Body of pancreas (tissue), 4 donors: ENCODE results near the gene PI4K2A. TPM values are rescaled to one million over a fixed set of nuclear protein-coding genes. Genes with fewer than 3 reads are reported as not detected.

ENCODE experiments used
- ATAC-seq: fragments of 150-250 bp; one replicate; pipeline ENCODE4 v1.9.1; 2016
- DNase-seq, 4 donors: peaks; one replicate each; pipeline ENCODE4 v3.0.0-alpha.2; 2019
- H3K27ac ChIP-seq, 4 donors: fragments of 200-600 bp; sonication (generic); 1 replicate in 3 of 4; 2 replicates in 1 of 4; pipeline versions ENCODE4 v1.5.1 to v1.6.1; 2016 to 2019; ENCODE audit warnings: mild to moderate bottlenecking in 1 of 4, mixed read lengths in 1 of 4, moderate library complexity in 1 of 4
- H3K27me3 ChIP-seq, 2 donors: fragments of 200-600 bp; sonication (generic); one replicate each; pipeline ENCODE4 v1.6.0; 2016; ENCODE audit warnings: mild to moderate bottlenecking in 1 of 2
- H3K36me3 ChIP-seq, 2 donors: fragments of 200-600 bp; sonication (generic); replicated peaks in 1 of 2; 2 replicates each; pipeline ENCODE4 v1.5.1; 2016; ENCODE audit warnings: low read depth in 2 of 2; ENCODE audit not compliant: insufficient read depth in 1 of 2
- H3K4me1 ChIP-seq: fragments of 200-600 bp; sonication (generic); one replicate; pipeline ENCODE4 v1.6.0; 2016
- H3K4me3 ChIP-seq, 2 donors: fragments of 200-600 bp; sonication (generic); 1 replicate in 1 of 2; 2 replicates in 1 of 2; pipeline ENCODE4 v1.5.1; 2016 to 2019
- H3K9me3 ChIP-seq, 3 donors: fragments of 200-600 bp; sonication (generic); 1 replicate in 2 of 3; 2 replicates in 1 of 3; pipeline ENCODE4 v1.5.1; 2016
- CTCF ChIP-seq, 7 experiments: fragments of 450-650 bp in 4 of 7; fragments of 200-600 bp in 3 of 7; sonication (generic) in 3 of 7; IDR thresholded peaks; one replicate each; pipeline ENCODE4 v1.5.1; 2016 to 2019; ENCODE audit warnings: antibody characterized with exemption in 7 of 7
- POLR2A ChIP-seq, 3 donors: fragments of 450-650 bp; IDR thresholded peaks; one replicate each; pipeline ENCODE4 v1.6.1; 2016; ENCODE audit warnings: antibody characterized with exemption in 3 of 3, mild to moderate bottlenecking in 2 of 3
- WGBS, 2 donors: methylation state at CpG; one replicate each; pipeline ENCODE4 v1.1.5; 2017; 5-methylcytosine and 5-hydroxymethylcytosine counted together
- intact Hi-C: fragments of 100-400 bp; cut with DNase I; formaldehyde crosslinking; loops from one replicate; pipeline ENCODE4 v1.15.1; 2023
- total RNA-seq, 2 donors: library from RNA; depleted of rRNA; stranded (reverse); fragments of >200 nt; gene quantifications; one replicate each; pipeline ENCODE4 v1.1.0, GENCODE V29; 2016

Gene PI4K2A
- total RNA-seq, 2 donors from 2014 or later, result 3.6 to 5.7 TPM

- H3K9me3 ChIP-seq, result no peaks in the 10 kb centered on the region
- WGBS, 2 donors, result 47 to 51% methylated on average over 5 of the region's 5 CpGs
- H3K36me3 ChIP-seq, result no peaks in the 10 kb centered on the region
- no peak overlapping the region for H3K27ac ChIP-seq
- no peak for ATAC-seq
- no peak for DNase-seq
- H3K27me3 ChIP-seq, result no peaks in the 10 kb centered on the region
- H3K4me3 ChIP-seq, result no peak overlapping the region
- intact Hi-C loops, result loop anchor here (10.0 kb wide), 1 partner anchor 150 kb away; the partner anchor contains the start of gene ANKRD2
- H3K4me1 ChIP-seq, result peaks cover 8% of the 10 kb centered on the region
- TF ChIP-seq POLR2A (IDR thresholded peaks at IDR 0.05) (no peak), CTCF (IDR thresholded peaks at IDR 0.05) (no peak)
Observed at GRCh38 chr10:97724341-97724941, 84.0 kb downstream of the PI4K2A start.

Other genes starting within 250 kb of the PI4K2A start
- gene RRP12, start 239.3 kb upstream of the PI4K2A start, total RNA-seq, result 10 to 100 TPM; 13.0 to 22.1 TPM
- 10 to 100 TPM; 52.7 to 66.7 TPM for gene PGAM1, start 214.5 kb upstream of the PI4K2A start, total RNA-seq
- 10 to 100 TPM; 20.8 to 33.2 TPM for gene EXOSC1, start 194.7 kb upstream of the PI4K2A start, total RNA-seq
- gene ZDHHC16, start 194.5 kb upstream of the PI4K2A start, total RNA-seq, result 10 to 100 TPM; 17.5 to 18.2 TPM
- gene MMS19, start 142.2 kb upstream of the PI4K2A start, total RNA-seq, result 10 to 100 TPM; 44.6 to 60.0 TPM
- gene UBTD1, start 141.7 kb upstream of the PI4K2A start, total RNA-seq, result 10 to 100 TPM in 1 of 2 donors, 1 to 10 TPM in 1; 9.1 to 33.9 TPM
- gene ANKRD2, start 67.9 kb upstream of the PI4K2A start, total RNA-seq, result not detected
- 10 to 100 TPM in 1 of 2 donors, 1 to 10 TPM in 1; 7.3 to 16.3 TPM for gene HOGA1, start 56.3 kb upstream of the PI4K2A start, total RNA-seq
- 1 to 10 TPM in 1 of 2 donors, not detected in 1; 1.3 TPM for gene C10orf62, start 51.0 kb upstream of the PI4K2A start, total RNA-seq
- 1 to 10 TPM; 4.9 to 8.3 TPM for gene MORN4, start 7.2 kb upstream of the PI4K2A start, total RNA-seq
- gene AVPI1, start 46.6 kb downstream of the PI4K2A start, total RNA-seq, result 10 to 100 TPM in 1 of 2 donors, 1 to 10 TPM in 1; 5.7 to 14.8 TPM
- gene MARVELD1, start 73.1 kb downstream of the PI4K2A start, total RNA-seq, result 1 to 10 TPM; 4.3 to 6.5 TPM
- gene ZFYVE27, start 96.5 kb downstream of the PI4K2A start, total RNA-seq, result 10 to 100 TPM; 14.8 to 32.6 TPM
- 100 to 1,000 TPM; 163 to 226 TPM for gene SFRP5, start 131.3 kb downstream of the PI4K2A start, total RNA-seq
- 10 to 100 TPM in 1 of 2 donors, 1 to 10 TPM in 1; 9.1 to 12.5 TPM for gene GOLGA7B, start 209.2 kb downstream of the PI4K2A start, total RNA-seq